AG09319 (cell line): ENCODE results near the gene TRPM5.

Source experiments
- DNase-seq: peaks from one replicate; pipeline ENCODE4 v3.0.0-alpha.2; 2010; ENCODE audit warnings: low read depth; ENCODE audit errors: extremely low read depth
- TF ChIP-seq, protein P1 (sequence below): IDR thresholded peaks from 2 replicates; pipeline ENCODE4 v1.5.1; 2011; ENCODE audit warnings: low read depth, mild to moderate bottlenecking, inconsistent platforms, low read length, moderate library complexity

Gene TRPM5

GRCh38 chr11:2397005-2397404, 47.3 kb downstream of the TRPM5 start:
- DNase-seq: no peak
- TF ChIP-seq, protein P1, sequence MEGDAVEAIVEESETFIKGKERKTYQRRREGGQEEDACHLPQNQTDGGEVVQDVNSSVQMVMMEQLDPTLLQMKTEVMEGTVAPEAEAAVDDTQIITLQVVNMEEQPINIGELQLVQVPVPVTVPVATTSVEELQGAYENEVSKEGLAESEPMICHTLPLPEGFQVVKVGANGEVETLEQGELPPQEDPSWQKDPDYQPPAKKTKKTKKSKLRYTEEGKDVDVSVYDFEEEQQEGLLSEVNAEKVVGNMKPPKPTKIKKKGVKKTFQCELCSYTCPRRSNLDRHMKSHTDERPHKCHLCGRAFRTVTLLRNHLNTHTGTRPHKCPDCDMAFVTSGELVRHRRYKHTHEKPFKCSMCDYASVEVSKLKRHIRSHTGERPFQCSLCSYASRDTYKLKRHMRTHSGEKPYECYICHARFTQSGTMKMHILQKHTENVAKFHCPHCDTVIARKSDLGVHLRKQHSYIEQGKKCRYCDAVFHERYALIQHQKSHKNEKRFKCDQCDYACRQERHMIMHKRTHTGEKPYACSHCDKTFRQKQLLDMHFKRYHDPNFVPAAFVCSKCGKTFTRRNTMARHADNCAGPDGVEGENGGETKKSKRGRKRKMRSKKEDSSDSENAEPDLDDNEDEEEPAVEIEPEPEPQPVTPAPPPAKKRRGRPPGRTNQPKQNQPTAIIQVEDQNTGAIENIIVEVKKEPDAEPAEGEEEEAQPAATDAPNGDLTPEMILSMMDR: no peak

DNA sequence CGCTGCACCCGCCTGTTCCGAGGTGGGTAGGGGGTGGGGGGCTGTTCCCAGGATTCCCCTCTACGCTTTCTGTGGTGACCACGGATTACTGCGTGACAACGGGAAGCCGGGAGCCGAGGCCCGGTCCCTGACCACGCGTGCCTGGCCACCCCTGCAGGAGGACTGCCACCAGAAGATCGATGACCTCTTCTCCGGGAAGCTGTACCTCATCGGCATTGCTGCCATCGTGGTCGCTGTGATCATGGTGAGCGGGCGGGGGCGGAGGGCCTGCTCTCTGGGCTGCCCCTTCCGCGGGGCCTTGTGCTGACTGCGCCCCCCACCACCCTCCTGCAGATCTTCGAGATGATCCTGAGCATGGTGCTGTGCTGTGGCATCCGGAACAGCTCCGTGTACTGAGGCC, 47.8 kb downstream of the TRPM5 start:
- TF ChIP-seq, protein P1: no peak
- no peak for DNase-seq

DNA sequence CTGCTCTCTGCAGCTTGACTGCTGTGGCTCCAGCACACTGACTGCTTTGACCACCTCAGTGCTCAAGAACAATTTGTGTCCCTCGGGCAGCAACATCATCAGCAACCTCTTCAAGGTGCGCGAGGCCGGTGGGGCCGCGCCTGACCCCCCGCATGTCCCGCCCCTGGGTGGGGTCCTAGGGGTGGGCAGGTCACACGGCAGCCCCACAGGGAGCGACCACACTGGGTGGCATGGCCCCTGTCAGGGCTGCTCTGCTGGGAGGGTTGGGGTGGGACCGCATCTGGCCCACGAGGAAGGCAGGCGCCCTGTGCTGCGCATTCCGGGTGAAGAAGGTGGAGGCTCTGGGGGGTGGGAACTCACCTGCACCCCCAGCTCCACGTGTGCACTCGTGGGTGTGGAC, 48.5 kb downstream of the TRPM5 start:
- DNase-seq: no peak
- TF ChIP-seq, protein P1: no peak

DNA sequence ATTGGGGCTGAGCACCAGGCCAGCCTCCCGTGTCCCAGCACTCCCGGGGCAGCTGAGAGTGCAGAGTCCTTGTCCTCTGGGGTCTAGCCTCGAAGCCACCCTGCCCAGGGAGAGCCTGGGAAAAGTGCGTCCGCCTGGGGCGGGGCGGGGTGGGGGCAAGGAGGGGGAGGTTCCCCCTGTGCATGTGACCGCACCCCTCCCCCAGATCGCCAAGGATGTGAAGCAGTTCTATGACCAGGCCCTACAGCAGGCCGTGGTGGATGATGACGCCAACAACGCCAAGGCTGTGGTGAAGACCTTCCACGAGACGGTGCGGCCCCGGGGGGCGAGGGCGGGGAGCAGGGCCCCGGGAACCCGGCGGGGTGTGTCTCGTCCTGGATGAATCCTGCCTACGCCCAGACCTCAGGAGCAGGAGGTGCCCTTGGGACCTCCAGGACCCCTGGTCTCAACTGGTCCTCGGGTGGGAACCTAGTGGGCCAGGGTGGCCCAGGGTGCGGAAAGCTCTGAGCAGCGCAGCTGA, 49.0 kb downstream of the TRPM5 start:
- no peak for DNase-seq
- TF ChIP-seq, protein P1: no peak

DNA sequence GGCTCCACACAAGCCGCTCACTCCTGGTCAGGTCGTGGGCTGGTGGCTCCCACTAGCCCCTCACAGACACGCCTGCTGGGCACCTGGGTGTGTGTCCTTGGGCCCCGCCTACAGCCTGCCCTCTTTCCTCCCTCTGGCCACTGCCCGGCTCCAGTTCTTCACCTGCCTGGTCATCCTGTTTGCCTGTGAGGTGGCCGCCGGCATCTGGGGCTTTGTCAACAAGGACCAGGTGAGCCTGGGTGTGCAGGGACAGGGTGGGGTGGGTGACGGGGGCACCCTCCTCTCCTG, 49.6 kb downstream of the TRPM5 start:
- TF ChIP-seq, protein P1: no peak
- DNase-seq: no peak
